Epidermal melanocyte (primary cell): ENCODE results near the gene KSR1.

ENCODE experiments used
- DNase-seq: peaks from one replicate; pipeline ENCODE4 v3.0.0; 2011; ENCODE audit warnings: low spot score; ENCODE audit not compliant: insufficient read length

The KSR1 gene

DNA sequence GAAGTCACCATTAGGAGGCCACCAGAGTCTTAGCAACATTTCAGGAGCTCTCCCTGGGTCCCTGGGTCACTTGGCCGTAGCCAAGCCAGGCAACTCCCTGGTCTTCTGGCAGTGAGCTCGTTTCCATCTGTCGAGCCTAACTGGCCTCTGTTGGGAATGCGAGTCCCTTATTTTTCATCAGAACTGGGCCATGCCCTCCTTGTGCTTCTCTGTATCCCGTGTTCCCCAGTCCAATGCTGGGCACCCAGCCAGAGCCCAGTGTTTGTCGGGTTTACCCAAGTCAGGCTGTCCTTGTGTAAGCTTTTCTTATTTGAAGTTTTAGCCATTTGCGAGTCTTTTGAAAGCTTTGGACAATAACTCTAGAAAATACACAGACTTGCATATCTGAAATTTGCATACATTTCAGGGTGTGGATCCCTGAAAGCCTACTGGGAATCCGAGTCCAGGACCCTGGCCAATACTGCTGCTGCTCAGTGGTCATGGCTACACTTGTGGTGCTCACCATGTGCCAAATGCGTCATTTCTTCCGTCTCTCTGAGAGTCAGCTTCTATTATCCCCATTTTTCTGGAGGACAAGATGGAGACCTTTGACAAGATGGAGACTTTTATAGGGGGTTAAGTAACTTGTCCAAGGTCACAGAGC, 93.1 kb downstream of the KSR1 start:
- DNase-seq = no peak

- no peak for DNase-seq
Measured at GRCh38 chr17:27550291-27550930, 94.2 kb downstream of the KSR1 start.

DNA sequence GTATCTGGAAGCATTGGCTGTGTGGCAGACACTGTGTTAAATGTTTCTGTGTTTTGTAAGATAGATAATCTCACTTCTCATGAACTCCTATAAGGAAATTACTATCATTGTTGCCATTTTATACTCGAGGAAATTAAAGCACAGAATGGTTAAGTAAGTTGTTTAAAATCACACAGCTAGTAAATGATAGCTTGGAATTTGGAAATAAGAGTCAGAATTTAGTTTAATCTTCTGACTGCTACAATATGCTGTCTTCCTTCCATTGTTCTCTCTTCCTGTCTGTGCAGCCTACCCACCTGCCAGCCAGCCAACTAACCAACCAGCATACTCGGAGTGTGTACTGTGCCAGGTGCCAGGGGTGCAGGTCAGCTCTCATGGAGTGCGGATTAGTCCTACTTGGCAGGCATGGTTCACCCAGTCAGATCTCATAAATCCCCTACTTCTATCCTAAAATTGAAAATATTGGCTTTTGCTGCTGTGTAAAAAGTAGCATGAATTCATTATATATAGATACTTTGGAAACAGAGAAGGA, 94.8 kb downstream of the KSR1 start:
- no peak for DNase-seq

- DNase-seq = no peak
Measured at GRCh38 chr17:27551701-27552248, 95.5 kb downstream of the KSR1 start.

DNA sequence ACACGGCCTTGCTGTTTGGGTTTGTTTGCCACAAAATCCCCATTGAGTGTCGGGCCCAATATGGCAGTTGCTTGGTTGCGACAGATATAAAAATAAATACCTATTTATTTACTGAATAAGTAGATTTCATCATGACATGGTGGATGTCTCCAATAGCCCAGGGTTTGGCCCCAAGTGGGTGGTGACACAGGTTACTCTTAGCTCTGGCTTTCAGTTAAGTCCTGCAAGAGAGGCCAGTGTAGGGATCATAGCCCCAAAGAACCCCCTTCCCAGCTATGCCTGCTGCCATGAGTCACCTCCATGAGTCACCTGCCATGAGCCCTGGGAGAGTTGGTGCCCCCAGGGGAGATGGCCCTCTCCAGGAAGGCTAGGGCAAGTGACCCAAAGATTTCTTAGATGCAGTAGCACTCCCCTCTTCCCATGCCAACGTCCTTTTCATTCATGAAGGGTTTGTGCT, 96.1 kb downstream of the KSR1 start:
- no peak for DNase-seq

GRCh38 chr17:27553019-27553511, 96.8 kb downstream of the KSR1 start:
- DNase-seq = no peak

DNA sequence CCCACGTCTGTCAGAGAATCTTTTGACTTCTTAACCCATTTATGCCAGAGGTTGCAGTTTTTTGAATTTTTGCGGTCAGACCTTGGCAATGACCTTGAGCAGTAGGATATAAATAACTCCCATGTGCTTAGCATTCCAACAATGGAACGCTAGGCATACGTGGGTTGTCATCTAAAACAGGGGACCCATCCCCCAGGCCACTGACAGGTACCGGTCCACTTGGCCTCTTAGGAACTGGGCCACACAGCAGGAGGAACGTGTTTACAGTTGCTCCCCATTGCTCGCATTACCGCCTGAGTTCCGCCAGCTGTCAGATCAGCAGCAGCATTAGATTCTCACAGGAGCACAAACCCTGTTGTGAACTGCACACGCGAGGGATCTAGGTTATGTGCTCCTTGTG, 97.9 kb downstream of the KSR1 start:
- DNase-seq = no peak

DNA sequence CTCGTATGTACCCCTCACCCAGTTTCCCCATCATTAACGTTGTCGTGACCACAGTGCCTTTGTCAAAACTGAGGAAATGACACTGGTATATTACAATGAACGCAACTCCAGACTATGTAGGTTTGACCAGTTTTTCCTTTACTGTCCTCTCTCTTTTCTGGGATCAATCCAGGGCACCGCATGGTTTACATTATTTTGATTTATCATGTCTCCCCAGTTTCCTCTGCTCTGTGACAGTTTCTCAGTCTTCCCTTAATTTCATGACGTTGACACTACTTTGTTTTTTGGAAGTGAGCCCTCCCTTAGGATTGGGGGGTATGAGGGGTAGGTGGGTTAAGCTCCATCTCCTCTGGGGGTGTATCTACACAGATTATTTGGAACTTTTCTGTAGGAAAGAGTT, 98.7 kb downstream of the KSR1 start:
- DNase-seq = no peak

DNA sequence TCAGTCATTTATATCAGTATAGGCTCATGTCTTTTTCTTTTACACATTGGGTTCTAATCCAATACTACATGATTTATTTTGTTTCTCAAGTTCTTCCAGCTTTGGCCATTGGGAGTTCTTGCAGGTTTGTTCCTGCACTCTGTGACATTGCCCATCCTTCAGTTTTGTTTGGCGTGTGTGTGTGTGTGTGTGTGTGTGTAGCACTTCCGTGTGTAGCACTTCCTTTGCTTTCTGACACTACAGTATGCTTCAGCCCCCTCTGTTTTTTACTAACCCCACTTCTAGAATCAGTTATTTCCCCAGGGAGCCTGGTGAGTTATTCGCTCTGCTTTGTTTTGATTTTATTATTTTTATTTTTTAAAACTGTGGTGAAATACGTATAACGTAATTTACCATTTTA, 99.1 kb downstream of the KSR1 start:
- no peak for DNase-seq

DNA sequence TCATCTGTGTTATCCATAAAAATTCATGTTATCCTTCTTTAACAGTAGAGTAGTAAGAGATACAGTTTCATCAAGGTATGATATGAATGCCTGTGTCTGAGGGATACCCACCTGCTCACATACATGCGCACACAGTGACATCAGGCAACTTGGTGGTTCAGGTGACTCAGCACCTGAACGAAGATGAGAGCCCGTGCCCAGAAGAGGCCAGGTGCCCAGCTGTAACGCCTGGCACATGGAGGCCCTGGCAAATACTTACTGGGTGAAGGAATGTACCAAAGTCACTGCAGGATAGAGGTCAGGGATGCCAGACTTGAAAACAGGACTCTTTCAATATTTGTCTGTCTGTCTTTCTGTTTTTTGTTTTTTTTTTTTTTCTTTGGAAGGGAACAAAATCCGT, 102.1 kb downstream of the KSR1 start:
- DNase-seq = no peak

- no peak for DNase-seq
Measured at GRCh38 chr17:27558842-27559505, 102.7 kb downstream of the KSR1 start.

- peak; percentile 61 for DNase-seq
Measured at GRCh38 chr17:27559506-27560481, 103.5 kb downstream of the KSR1 start.

DNA sequence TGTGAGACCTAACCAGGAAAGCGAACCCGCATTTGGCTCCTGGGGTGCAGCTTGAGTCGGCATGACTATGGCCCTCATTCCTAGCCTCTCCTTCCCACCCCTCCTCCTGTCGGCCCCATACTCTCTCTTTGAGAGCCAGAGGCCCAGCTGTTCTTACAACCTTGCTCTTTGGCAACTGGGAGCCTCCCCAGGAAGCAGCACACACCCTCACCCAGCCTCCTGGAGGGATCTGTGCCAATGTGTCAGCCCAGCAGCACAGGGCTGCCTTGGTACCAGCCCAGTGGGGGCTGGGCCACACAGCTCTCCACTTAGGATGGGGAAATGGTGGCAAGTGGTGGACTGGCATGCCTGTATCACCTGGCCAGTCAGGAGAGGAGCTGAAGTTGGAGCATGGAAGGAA, 104.4 kb downstream of the KSR1 start:
- no peak for DNase-seq

DNA sequence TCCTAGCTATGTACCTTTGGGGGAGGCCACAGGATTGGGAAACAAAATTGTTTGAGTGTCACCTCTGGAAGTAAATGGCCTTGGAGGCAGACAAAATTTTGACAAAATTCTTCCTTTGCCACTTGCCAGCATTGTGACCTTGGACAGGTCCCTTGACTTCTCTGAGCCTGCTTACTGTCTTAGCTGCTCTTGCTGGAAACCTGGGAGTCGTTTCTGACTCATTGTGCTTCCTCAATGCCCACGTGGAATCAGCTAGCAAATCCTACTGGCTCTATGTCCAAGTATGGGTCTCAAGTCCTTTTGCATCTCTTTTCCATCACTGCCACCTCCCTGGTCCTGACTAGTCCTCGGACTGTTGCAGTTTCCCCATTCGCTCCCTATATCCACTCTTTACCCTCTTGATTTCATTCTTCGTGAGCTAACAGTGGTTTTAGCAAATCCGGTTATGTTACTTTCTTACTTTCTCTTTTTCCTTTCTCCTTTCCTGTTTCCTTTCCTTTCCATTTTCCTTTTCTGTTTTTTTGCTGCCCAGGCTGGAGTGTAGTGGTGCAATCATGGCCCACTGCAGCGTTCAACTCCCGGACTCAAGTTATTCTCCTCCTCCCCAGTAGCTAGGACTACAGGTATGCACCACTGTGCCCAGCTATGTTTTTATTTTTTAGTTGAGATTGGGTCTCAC, 106.7 kb downstream of the KSR1 start:
- no peak for DNase-seq

GRCh38 chr17:27563532-27563931, 107.3 kb downstream of the KSR1 start:
- DNase-seq = no peak

- DNase-seq = no peak
Measured at GRCh38 chr17:27564463-27564862, 108.2 kb downstream of the KSR1 start.

- DNase-seq = no peak
Measured at GRCh38 chr17:27565874-27566670, 109.8 kb downstream of the KSR1 start.

- DNase-seq = no peak
Measured at GRCh38 chr17:27566671-27567562, 110.7 kb downstream of the KSR1 start.

DNA sequence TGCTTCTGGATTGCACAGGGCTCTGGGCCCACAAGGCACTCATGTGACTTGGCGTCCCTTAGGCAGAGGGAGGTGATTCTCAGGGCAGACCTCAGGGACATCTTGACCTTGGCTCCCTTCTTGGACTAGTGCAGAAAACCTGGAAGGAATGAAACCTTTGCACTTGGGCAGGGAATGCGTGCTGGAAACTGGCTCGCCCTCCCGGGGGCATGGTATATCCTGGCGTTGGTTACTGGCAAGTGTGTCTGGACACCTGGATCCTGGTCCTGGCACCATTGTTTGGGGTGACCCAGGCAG, 111.3 kb downstream of the KSR1 start:
- DNase-seq = no peak
